SU-DHL-6 (cell line): Measurements from ENCODE around the gene C11orf97.
A peak's percentile ranks its signal among the peaks of the same experiment; 100 is the strongest.

Experiments
- H2AFZ ChIP-seq: fragments of 200-600 bp; sonication (generic); 2 replicates; pipeline ENCODE4 v1.6.1; 2014; ENCODE audit warnings: low read depth, mild to moderate bottlenecking, moderate library complexity, mixed read lengths, antibody characterized with exemption, low read length; ENCODE audit not compliant: severe bottlenecking
- H3F3A ChIP-seq: fragments of 200-600 bp; shearing (Covaris generic); 2 replicates; pipeline ENCODE4 v1.6.0; 2016; ENCODE audit warnings: antibody characterized with exemption, mild to moderate bottlenecking; ENCODE audit not compliant: insufficient read depth
- H3K27ac ChIP-seq: fragments of 200-600 bp; sonication (generic); 2 replicates; pipeline ENCODE4 v1.5.1; 2016; ENCODE audit warnings: low read depth, mild to moderate bottlenecking, low read length, moderate library complexity, mixed read lengths
- H3K27me3 ChIP-seq: fragments of 200-600 bp; sonication (generic), shearing (Covaris generic); 2 replicates; pipeline ENCODE4 v1.6.0; 2014; ENCODE audit warnings: mild to moderate bottlenecking, low read length
- H3K36me3 ChIP-seq: fragments of 200-600 bp; sonication (generic); 2 replicates; pipeline ENCODE4 v1.6.1; 2014; ENCODE audit warnings: mild to moderate bottlenecking, low read length, mixed read lengths
- H3K4me2 ChIP-seq: fragments of 300-600, 200-600 bp; shearing (Covaris generic), sonication (generic); 2 replicates; pipeline ENCODE4 v1.6.0; 2014; ENCODE audit warnings: low read length, low read depth, mild to moderate bottlenecking; ENCODE audit not compliant: poor library complexity, severe bottlenecking
- H3K4me3 ChIP-seq: fragments of 200-600 bp; sonication (generic); 2 replicates; pipeline ENCODE4 v1.5.1; 2014; ENCODE audit warnings: antibody characterized with exemption, low read length, mild to moderate bottlenecking, mixed read lengths; ENCODE audit not compliant: insufficient read depth, poor library complexity, severe bottlenecking
- H3K79me2 ChIP-seq: fragments of 200-600 bp; sonication (generic); 2 replicates; pipeline ENCODE4 v1.6.1; 2014; ENCODE audit warnings: mild to moderate bottlenecking, low read length, moderate library complexity; ENCODE audit not compliant: insufficient read depth
- H3K9ac ChIP-seq: fragments of 200-600 bp; sonication (generic); 2 replicates; pipeline ENCODE4 v1.7.0; 2014; ENCODE audit warnings: mild to moderate bottlenecking, low read length
- H3K9me2 ChIP-seq: fragments of 200-600 bp; sonication (generic); replicated peaks from 2 replicates; pipeline ENCODE4 v1.6.1; 2014; ENCODE audit warnings: low read length; ENCODE audit not compliant: insufficient read depth
- H3K9me3 ChIP-seq: fragments of 200-600 bp; sonication (generic); 2 replicates; pipeline ENCODE4 v1.6.1; 2014; ENCODE audit warnings: low read length, mixed read lengths; ENCODE audit not compliant: insufficient read depth
- H4K20me1 ChIP-seq: fragments of 200-600 bp; sonication (generic); 2 replicates; pipeline ENCODE4 v1.6.1; 2014; ENCODE audit warnings: low read depth, mild to moderate bottlenecking, antibody characterized with exemption, low read length, moderate library complexity, mixed read lengths
- CTCF ChIP-seq: fragments of 200-600 bp; sonication (generic); IDR thresholded peaks from one replicate; pipeline ENCODE4 v1.5.1; 2017; ENCODE audit warnings: antibody characterized with exemption, mild to moderate bottlenecking, low read length, moderate library complexity; ENCODE audit not compliant: insufficient read depth, poor library complexity, severe bottlenecking
- EZH2phosphoT487 ChIP-seq: fragments of 200-600 bp; sonication (generic), shearing (Covaris generic); conservative IDR thresholded peaks from 2 replicates; pipeline ENCODE4 v1.6.1; 2018; ENCODE audit warnings: mild to moderate bottlenecking, antibody characterized with exemption, low read length, moderate library complexity, mixed read lengths

The C11orf97 gene, protein sequence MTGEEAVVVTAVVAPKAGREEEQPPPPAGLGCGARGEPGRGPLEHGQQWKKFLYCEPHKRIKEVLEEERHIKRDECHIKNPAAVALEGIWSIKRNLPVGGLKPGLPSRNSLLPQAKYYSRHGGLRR

GRCh38 chr11:94511932-94512781, at the start of gene C11orf97:
Gene C11orf97, plus strand, starts transcription at chr11:94512461. Its CDS starts 68 bp downstream, at chr11:94512529.
- Histone ChIP-seq H3F3A (no peaks in the 10 kb centered on the region), H3K9me3 (no peaks in the 10 kb centered on the region), H3K9ac (no peak within 1 kb of the TSS), H4K20me1 (no peaks in the 10 kb centered on the region), H3K9me2 (no peaks in the 10 kb centered on the region), H2AFZ (no peak within 1 kb of the TSS), H3K79me2 (no peaks in the 10 kb centered on the region), H3K36me3 (no peaks in the 10 kb centered on the region), H3K4me2 (no peak within 1 kb of the TSS), H3K27ac (no peak within 1 kb of the TSS), H3K4me3 (no peak within 1 kb of the TSS), H3K27me3 (no peaks in the 10 kb centered on the region)
- no peak for TF ChIP-seq CTCF
- no peak for TF ChIP-seq EZH2phosphoT487

DNA sequence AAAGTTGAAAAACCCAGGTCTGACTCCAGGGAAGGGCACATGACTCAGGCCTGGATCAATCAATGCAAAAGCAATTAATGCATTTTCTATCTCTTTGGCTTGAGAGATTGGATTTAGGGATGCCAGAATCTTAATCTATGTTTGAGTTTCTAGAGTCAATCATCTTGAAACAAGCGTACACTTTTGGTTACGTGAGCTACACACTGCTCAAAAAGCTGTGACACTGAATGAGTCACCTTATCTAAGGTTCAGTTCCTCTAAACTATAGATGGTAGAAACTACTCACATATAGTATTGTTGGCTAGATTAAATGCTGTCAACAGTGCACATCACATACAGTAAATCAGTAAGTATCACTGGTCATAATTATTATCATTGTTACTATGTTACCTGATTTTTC, 42.8 kb upstream of the C11orf97 start:
- Histone ChIP-seq H3K9ac (no peak overlapping the region), H3K4me3 (no peak overlapping the region), H3K9me3 (no peaks in the 10 kb centered on the region), H3K27me3 (no peaks in the 10 kb centered on the region), H3K27ac (no peak overlapping the region), H2AFZ (no peak overlapping the region), H3K79me2 (no peaks in the 10 kb centered on the region), H3K4me2 (no peak overlapping the region), H3K9me2 (no peaks in the 10 kb centered on the region), H4K20me1 (no peaks in the 10 kb centered on the region), H3K36me3 (peaks cover 34% of the 10 kb centered on the region), H3F3A (no peaks in the 10 kb centered on the region)
- no peak for TF ChIP-seq CTCF
- TF ChIP-seq EZH2phosphoT487 = no peak

GRCh38 chr11:94472916-94473799, 39.1 kb upstream of the C11orf97 start:
- H3K27me3 ChIP-seq = no peaks in the 10 kb centered on the region
- H3K79me2 ChIP-seq = no peaks in the 10 kb centered on the region
- H3K9ac ChIP-seq = no peak overlapping the region
- no peaks in the 10 kb centered on the region for H3K9me2 ChIP-seq
- H3K9me3 ChIP-seq = no peaks in the 10 kb centered on the region
- H3K36me3 ChIP-seq = peaks cover 37% of the 10 kb centered on the region
- H3K4me3 ChIP-seq = no peak overlapping the region
- H4K20me1 ChIP-seq = no peaks in the 10 kb centered on the region
- no peaks in the 10 kb centered on the region for H3F3A ChIP-seq
- H3K4me2 ChIP-seq = peak overlapping the region; percentile 6
- TF ChIP-seq CTCF = no peak
- TF ChIP-seq EZH2phosphoT487 = no peak
- no peak overlapping the region for H2AFZ ChIP-seq
- H3K27ac ChIP-seq = peak overlapping the region; percentile 39
